Kidney (tissue), 14 donors: ENCODE results near the gene SERPINB6. TPM values are rescaled to one million over a fixed set of nuclear protein-coding genes. Genes with fewer than 3 reads are reported as not detected.
"Not testable (repeated sequence)": the region's sequence is repeated elsewhere in the genome, so short reads cannot be mapped to it uniquely, and the experiment has no call there.

ENCODE experiments used
- DNase-seq, 5 donors: peaks; one replicate each; pipeline ENCODE4 v3.0.0-alpha.2; 2013 to 2020
- FAIRE-seq: peaks from 2 replicates; lab custom pipeline; 2012; peaks lifted over from hg19 to GRCh38; lab: Jason Lieb, UNC
- H3K27ac ChIP-seq, 2 donors: one replicate each; pipeline ENCODE4 v1.7.0; 2013; ENCODE audit warnings: low read depth in 2 of 2, low read length in 2 of 2, inconsistent platforms in 1 of 2
- H3K27me3 ChIP-seq: one replicate; pipeline ENCODE4 v1.7.1; 2013; ENCODE audit warnings: low read length, inconsistent platforms; ENCODE audit not compliant: control insufficient read depth, insufficient read depth
- H3K36me3 ChIP-seq, 3 donors: one replicate each; pipeline versions ENCODE4 v1.7.0 to v1.7.1; 2013; ENCODE audit warnings: low read length in 3 of 3, control low read depth in 1 of 3, inconsistent platforms in 1 of 3; ENCODE audit not compliant: insufficient read depth in 3 of 3, control insufficient read depth in 2 of 3
- H3K4me1 ChIP-seq, 3 donors: one replicate each; pipeline versions ENCODE4 v1.7.0 to v1.7.1; 2013; ENCODE audit warnings: low read length in 3 of 3, inconsistent platforms in 1 of 3, low read depth in 1 of 3; ENCODE audit not compliant: control insufficient read depth in 2 of 3, insufficient read depth in 2 of 3
- H3K4me3 ChIP-seq, 3 donors: one replicate each; pipeline versions ENCODE4 v1.7.0 to v1.8.1; 2013; ENCODE audit warnings: low read length in 3 of 3, control low read depth in 1 of 3, inconsistent platforms in 1 of 3
- H3K9ac ChIP-seq, 3 donors: one replicate each; pipeline versions ENCODE4 v1.7.0 to v1.7.1; 2013; ENCODE audit warnings: low read length in 3 of 3, control low read depth in 1 of 3, inconsistent platforms in 1 of 3
- H3K9me3 ChIP-seq, 3 donors: one replicate each; pipeline versions ENCODE4 v1.7.0 to v1.7.1; 2013; ENCODE audit warnings: low read length in 3 of 3, control low read depth in 1 of 3, inconsistent platforms in 1 of 3; ENCODE audit not compliant: control insufficient read depth in 2 of 3, insufficient read depth in 1 of 3
- CTCF ChIP-seq: IDR thresholded peaks from 3 replicates; pipeline ENCODE4 v1.5.1; 2012; ENCODE audit warnings: mild to moderate bottlenecking, moderate library complexity, borderline replicate concordance; ENCODE audit not compliant: insufficient read depth; ENCODE audit errors: extremely low read depth
- intact Hi-C: fragments of 100-400 bp; cut with DNase I; formaldehyde crosslinking; loops from one replicate; pipeline ENCODE4 v1.11.1; 2022
- polyA plus RNA-seq: library from polyadenylated mRNA; stranded (reverse); fragments of 350-450 nt; fragmentation: Illumina TruSeq; extraction: RNeasy Lipid Tissue Mini Kit (QIAGEN cat#74804); gene quantifications from one replicate; pipeline ENCODE4 v1.2.3, GENCODE V29; 2014; ENCODE audit warnings: low read depth, low replicate concordance; ENCODE audit not compliant: insufficient read depth
- total RNA-seq: library from RNA; stranded (reverse); fragmentation: NEBNext Ultra II Directional; extraction: Animal tissue kit (Norgen Biotek cat#: 25700); gene quantifications from one replicate; pipeline ENCODE4 v1.2.1, GENCODE V29; 2021
- donor health status: control.
- donor health status: control.
- donor health status: control.
- donor health status: control.
- donor health status: control.
- donor health status: DM: yes; HTN: yes; CAD: no.
- donor health status: Normal renal cell carcinoma (clear cell type).

SERPINB6 gene
- total and polyA plus RNA-seq, 2 donors from 2014 or later, result 136 to 212 TPM

GRCh38 chr6:2943564-2943955 lies 27.8 kb downstream of the SERPINB6 start:
- Histone ChIP-seq H3K27me3 (no peaks in the 10 kb centered on the region), H3K36me3 (peaks cover 0 to 12% (median 10%) of the 10 kb centered on the region in 3 donors), H3K27ac (no peak overlapping the region), H3K4me3 (no peak overlapping the region), H3K9ac (no peak overlapping the region), H3K9me3 (no peaks in the 10 kb centered on the region), H3K4me1 (peaks cover 0 to 2% (median 0%) of the 10 kb centered on the region in 3 donors)
- DNase-seq (peak in 1 of 5 donors; percentile 16), FAIRE-seq (no peak)
- intact Hi-C loops, result no loop called here
- no peak for TF ChIP-seq CTCF

GRCh38 chr6:2942914-2943563 lies 28.3 kb downstream of the SERPINB6 start:
- no peak for TF ChIP-seq CTCF
- H3K4me1 ChIP-seq, result peaks cover 0 to 2% (median 0%) of the 10 kb centered on the region in 3 donors
- no peaks in the 10 kb centered on the region for H3K27me3 ChIP-seq
- H3K4me3 ChIP-seq, result peak overlapping the region in 1 of 3 donors; percentile 14
- peak overlapping the region in 1 of 2 donors; percentile 8 for H3K27ac ChIP-seq
- FAIRE-seq, result no peak
- intact Hi-C loops, result no loop called here
- no peak overlapping the region for H3K9ac ChIP-seq
- peaks cover 0 to 7% (median 5%) of the 10 kb centered on the region in 3 donors for H3K36me3 ChIP-seq
- DNase-seq, result peak in 2 of 5 donors; percentile 18 to 35
- H3K9me3 ChIP-seq, result no peaks in the 10 kb centered on the region

GRCh38 chr6:2942116-2942515 lies 29.3 kb downstream of the SERPINB6 start:
- H3K27me3 ChIP-seq, H3K27ac ChIP-seq, intact Hi-C loops, H3K36me3 ChIP-seq, H3K9me3 ChIP-seq, H3K4me3 ChIP-seq, H3K9ac ChIP-seq, DNase-seq, H3K4me1 ChIP-seq, FAIRE-seq: not testable (repeated sequence)

GRCh38 chr6:2940851-2941250 lies 30.5 kb downstream of the SERPINB6 start:
- Histone ChIP-seq H3K4me1 (peaks cover 0 to 2% (median 0%) of the 10 kb centered on the region in 3 donors), H3K9me3 (no peaks in the 10 kb centered on the region), H3K9ac (no peak overlapping the region), H3K4me3 (no peak overlapping the region), H3K27ac (no peak overlapping the region), H3K36me3 (no peaks in the 10 kb centered on the region), H3K27me3 (no peaks in the 10 kb centered on the region)
- no peak for TF ChIP-seq CTCF
- FAIRE-seq (no peak), DNase-seq (peak in 1 of 5 donors; percentile 14)
- intact Hi-C loops, result no loop called here
